Fibroblast of villous mesenchyme (primary cell): ENCODE measurements around the gene SERPINB3. TPM values are rescaled to one million over a fixed set of nuclear protein-coding genes. Genes with fewer than 3 reads are reported as not detected.

Source experiments
- DNase-seq: peaks from one replicate; pipeline ENCODE4 v3.0.0-alpha.2; 2010; ENCODE audit warnings: low read depth
- H3K4me3 ChIP-seq: 2 replicates; pipeline ENCODE4 v1.5.1; 2011; ENCODE audit warnings: low read depth, mild to moderate bottlenecking, low read length
- CTCF ChIP-seq: IDR thresholded peaks from 2 replicates; pipeline ENCODE4 v1.5.1; 2012; ENCODE audit warnings: low read depth, mild to moderate bottlenecking, low read length; ENCODE audit not compliant: insufficient read depth
- total RNA-seq: library from RNA; depleted of rRNA; stranded (reverse); fragments of >200 nt; gene quantifications from 2 replicates; pipeline ENCODE4 v1.2.3, GENCODE V29; 2012

Gene SERPINB3
- total RNA-seq, 1 donor = not detected

GRCh38 chr18:63624863-63625262 lies 36.8 kb downstream of the SERPINB3 start:
- no peak for TF ChIP-seq CTCF
- H3K4me3 ChIP-seq = no peak overlapping the region
- DNase-seq = no peak

- H3K4me3 ChIP-seq = no peak overlapping the region
- no peak for DNase-seq
- no peak for TF ChIP-seq CTCF
Observed at GRCh38 chr18:63619661-63620060, 42.0 kb downstream of the SERPINB3 start.

GRCh38 chr18:63617915-63618234 lies 43.8 kb downstream of the SERPINB3 start:
- no peak for TF ChIP-seq CTCF
- no peak for DNase-seq
- H3K4me3 ChIP-seq = no peak overlapping the region

- no peak overlapping the region for H3K4me3 ChIP-seq
- no peak for DNase-seq
- no peak for TF ChIP-seq CTCF
Observed at GRCh38 chr18:63617049-63617914, 44.4 kb downstream of the SERPINB3 start.

GRCh38 chr18:63613420-63613819 lies 48.3 kb downstream of the SERPINB3 start:
- no peak for TF ChIP-seq CTCF
- no peak overlapping the region for H3K4me3 ChIP-seq
- no peak for DNase-seq

GRCh38 chr18:63606526-63606925 lies 55.2 kb downstream of the SERPINB3 start:
- no peak overlapping the region for H3K4me3 ChIP-seq
- DNase-seq = no peak

More at GRCh38 chr18:63606526-63606925, 55.2 kb downstream of the SERPINB3 start:
- TF ChIP-seq CTCF = no peak

Other genes starting within 250 kb of the SERPINB3 start
- gene VPS4B, start 239.4 kb downstream of the SERPINB3 start, total RNA-seq = 32.2 and 47.5 TPM in 2 replicates
- not detected in 2 replicates for gene SERPINB5, start 184.9 kb downstream of the SERPINB3 start, total RNA-seq
- gene SERPINB12, start 119.5 kb downstream of the SERPINB3 start, total RNA-seq = not detected in 2 replicates
- gene SERPINB13, start 74.5 kb downstream of the SERPINB3 start, total RNA-seq = not detected in 2 replicates
- gene SERPINB4, start 17.6 kb downstream of the SERPINB3 start, total RNA-seq = not detected in 2 replicates
- not detected in 2 replicates for gene SERPINB11, start 41.1 kb upstream of the SERPINB3 start, total RNA-seq
- gene SERPINB7, start 113.5 kb upstream of the SERPINB3 start, total RNA-seq = 6.1 and 13.0 TPM in 2 replicates
- 18.0 and 22.9 TPM in 2 replicates for gene SERPINB2, start 225.8 kb upstream of the SERPINB3 start, total RNA-seq
- not detected in 2 replicates for gene SERPINB10, start 246.1 kb upstream of the SERPINB3 start, total RNA-seq